ENCODE data around the gene MYL3. TPM values are rescaled to one million over a fixed set of nuclear protein-coding genes. Genes with fewer than 3 reads are reported as not detected.
A peak's percentile ranks its signal among the peaks of the same experiment; 100 is the strongest.

The MYL3 gene
- polyA plus RNA-seq, 10 donors: 75.8 to 575 (median 346) TPM

- DNase-seq: no peak
These were observed 38.4 kb upstream of the MYL3 start for GRCh38 chr3:46901591-46902187.

GRCh38 chr3:46901061-46901460 is 37.8 kb upstream of the MYL3 start:
- DNase-seq: no peak

- no peak for DNase-seq
These were observed 37.1 kb upstream of the MYL3 start for GRCh38 chr3:46900356-46900755.

GRCh38 chr3:46900007-46900292 is 36.7 kb upstream of the MYL3 start:
- DNase-seq: peak in 2 of 3 donors; percentile 58 to 63

- no peak for DNase-seq
These were observed 36.1 kb upstream of the MYL3 start for GRCh38 chr3:46899151-46900006.

- DNase-seq: peak in 1 of 3 donors; percentile 69
These were observed 35.3 kb upstream of the MYL3 start for GRCh38 chr3:46898321-46899150.

- DNase-seq: no peak
These were observed 34.6 kb upstream of the MYL3 start for GRCh38 chr3:46897829-46898320.

GRCh38 chr3:46897031-46897430 is 33.8 kb upstream of the MYL3 start:
- DNase-seq: no peak

- DNase-seq: no peak
These were observed 33.1 kb upstream of the MYL3 start for GRCh38 chr3:46896386-46896785.

- DNase-seq: no peak
These were observed 32.5 kb upstream of the MYL3 start for GRCh38 chr3:46895761-46896160.

GRCh38 chr3:46895204-46895660 is 32.0 kb upstream of the MYL3 start:
- peak in 2 of 3 donors; percentile 70 to 84 for DNase-seq

GRCh38 chr3:46894256-46894655 is 31.0 kb upstream of the MYL3 start:
- no peak for DNase-seq

GRCh38 chr3:46893763-46894162 is 30.5 kb upstream of the MYL3 start:
- no peak for DNase-seq

- no peak for DNase-seq
These were observed 30.0 kb upstream of the MYL3 start for GRCh38 chr3:46893146-46893748.

- DNase-seq: peak in 2 of 3 donors; percentile 65 to 85
These were observed 29.3 kb upstream of the MYL3 start for GRCh38 chr3:46892285-46893145.

GRCh38 chr3:46891132-46891531 is 27.9 kb upstream of the MYL3 start:
- no peak for DNase-seq

- no peak for DNase-seq
These were observed 26.9 kb upstream of the MYL3 start for GRCh38 chr3:46890132-46890531.

- no peak for DNase-seq
These were observed 26.3 kb upstream of the MYL3 start for GRCh38 chr3:46889381-46890110.

- no peak for DNase-seq
These were observed 25.5 kb upstream of the MYL3 start for GRCh38 chr3:46888705-46889104.

GRCh38 chr3:46887980-46888494 is 24.8 kb upstream of the MYL3 start:
- no peak for DNase-seq
